GM19238 (cell line): Measurements from ENCODE around the gene CCR7.
"Not testable (repeated sequence)": the region's sequence is repeated elsewhere in the genome, so short reads cannot be mapped to it uniquely, and the experiment has no call there.

Source experiments
- DNase-seq: peaks from one replicate; pipeline ENCODE4 v3.0.0; 2011; ENCODE audit warnings: low spot score; ENCODE audit not compliant: insufficient read length

Gene CCR7

GRCh38 chr17:40551091-40551878 lies 14.0 kb downstream of the CCR7 start:
- DNase-seq: no peak

- DNase-seq: no peak
These were observed 14.7 kb downstream of the CCR7 start for GRCh38 chr17:40550608-40551007.

- DNase-seq: no peak
These were observed 16.1 kb downstream of the CCR7 start for GRCh38 chr17:40548982-40549685.

GRCh38 chr17:40548491-40548981 lies 16.7 kb downstream of the CCR7 start:
- no peak for DNase-seq

GRCh38 chr17:40547785-40548478 lies 17.3 kb downstream of the CCR7 start:
- no peak for DNase-seq

GRCh38 chr17:40547079-40547784 lies 18.0 kb downstream of the CCR7 start:
- DNase-seq: no peak

GRCh38 chr17:40546497-40546896 lies 18.8 kb downstream of the CCR7 start:
- not testable (repeated sequence) for DNase-seq

GRCh38 chr17:40545660-40546059 lies 19.6 kb downstream of the CCR7 start:
- DNase-seq: no peak

GRCh38 chr17:40542558-40543411 lies 22.5 kb downstream of the CCR7 start:
- DNase-seq: no peak

- DNase-seq: no peak
These were observed 23.3 kb downstream of the CCR7 start for GRCh38 chr17:40541873-40542557.

GRCh38 chr17:40541060-40541872 lies 24.0 kb downstream of the CCR7 start:
- no peak for DNase-seq

- no peak for DNase-seq
These were observed 24.8 kb downstream of the CCR7 start for GRCh38 chr17:40540448-40540847.

- DNase-seq: no peak
These were observed 25.4 kb downstream of the CCR7 start for GRCh38 chr17:40539711-40540411.

- DNase-seq: no peak
These were observed 26.2 kb downstream of the CCR7 start for GRCh38 chr17:40538936-40539705.

GRCh38 chr17:40538019-40538935 lies 27.0 kb downstream of the CCR7 start:
- no peak for DNase-seq

- DNase-seq: no peak
These were observed 28.7 kb downstream of the CCR7 start for GRCh38 chr17:40536295-40537171.
